Lower leg skin (tissue), 3 donors: ENCODE data around the gene KRT79.

Experiments
- CTCF ChIP-seq, 3 donors: fragments of 450-650 bp; IDR thresholded peaks; one replicate each; pipeline ENCODE4 v1.5.1; 2016; ENCODE audit warnings: antibody characterized with exemption in 3 of 3, mild to moderate bottlenecking in 3 of 3, moderate library complexity in 2 of 3
- POLR2A ChIP-seq, 2 donors: fragments of 450-650 bp; IDR thresholded peaks; one replicate each; pipeline ENCODE4 v1.6.1; 2016 to 2017; ENCODE audit warnings: antibody characterized with exemption in 2 of 2, mild to moderate bottlenecking in 1 of 2, moderate library complexity in 1 of 2

- TF ChIP-seq POLR2A (IDR thresholded peaks at IDR 0.05) (no peak), CTCF (IDR thresholded peaks at IDR 0.05) (no peak)
Measured at GRCh38 chr12:52851787-52852186, 17.7 kb upstream of the KRT79 start.
